Measurements from ENCODE around the gene CNNM4.

Gene CNNM4

DNA sequence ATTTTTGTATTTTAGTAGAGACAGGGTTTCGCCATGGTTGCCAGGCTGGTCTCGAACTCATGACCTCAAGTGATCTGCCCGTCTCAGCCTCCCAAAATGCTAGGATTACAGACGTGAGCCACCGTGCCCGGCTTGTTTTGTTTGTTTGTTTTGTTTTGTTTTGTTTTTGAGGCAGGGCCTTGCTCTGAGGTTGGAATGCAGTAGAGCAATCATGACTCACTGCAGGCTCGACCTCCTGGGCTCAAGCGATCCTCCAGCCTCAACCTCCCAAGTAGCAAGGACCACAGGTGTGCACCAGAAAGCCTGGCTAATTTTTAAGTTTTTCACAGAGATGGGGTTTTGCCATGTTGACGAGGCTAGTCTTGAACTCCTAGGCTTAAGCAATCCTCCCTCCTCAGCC, 8.9 kb upstream of the CNNM4 start:
- no peaks in the 10 kb centered on the region for H3K9me3 Mint-ChIP-seq
- H3K36me3 Mint-ChIP-seq, result no peaks in the 10 kb centered on the region
- H3K27ac Mint-ChIP-seq, result no peak overlapping the region
- no peak overlapping the region for H3K4me3 Mint-ChIP-seq
- H3K27me3 Mint-ChIP-seq, result no peaks in the 10 kb centered on the region
- no peaks in the 10 kb centered on the region for H3K4me1 Mint-ChIP-seq

DNA sequence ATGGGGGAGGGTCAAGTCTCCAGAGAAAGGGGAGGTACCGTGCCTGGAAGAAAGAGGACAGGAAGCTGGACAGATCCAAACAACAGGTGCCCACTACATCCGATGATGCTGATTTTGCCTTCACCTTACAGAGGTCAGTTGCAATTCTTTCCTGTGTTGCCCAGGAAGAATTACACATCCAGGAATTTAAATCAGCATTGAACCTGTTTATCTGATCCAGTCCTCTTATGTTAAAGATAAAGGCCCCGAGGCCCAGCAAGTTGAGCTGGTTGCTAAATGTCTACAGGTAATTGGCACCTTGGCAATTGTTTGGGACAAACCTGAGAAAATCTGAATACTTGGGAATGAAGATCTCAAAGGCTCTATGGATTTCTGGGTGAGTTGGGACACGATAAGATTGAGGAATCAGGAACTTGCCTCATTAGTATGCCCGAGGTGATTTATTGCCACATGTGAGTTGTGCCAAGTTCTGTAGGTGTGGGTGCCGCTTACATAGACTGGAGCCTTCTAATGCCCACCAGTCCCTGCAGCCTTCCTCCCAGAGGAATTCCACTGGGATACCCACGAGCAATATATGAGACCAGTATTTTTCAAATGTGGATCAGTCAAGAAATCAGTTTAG, 6.9 kb upstream of the CNNM4 start:
- Mint-ChIP-seq H3K4me1 (peaks cover under 1% of the 10 kb centered on the region), H3K4me3 (no peak overlapping the region), H3K36me3 (no peaks in the 10 kb centered on the region), H3K27ac (no peak overlapping the region), H3K27me3 (no peaks in the 10 kb centered on the region), H3K9me3 (no peaks in the 10 kb centered on the region)

DNA sequence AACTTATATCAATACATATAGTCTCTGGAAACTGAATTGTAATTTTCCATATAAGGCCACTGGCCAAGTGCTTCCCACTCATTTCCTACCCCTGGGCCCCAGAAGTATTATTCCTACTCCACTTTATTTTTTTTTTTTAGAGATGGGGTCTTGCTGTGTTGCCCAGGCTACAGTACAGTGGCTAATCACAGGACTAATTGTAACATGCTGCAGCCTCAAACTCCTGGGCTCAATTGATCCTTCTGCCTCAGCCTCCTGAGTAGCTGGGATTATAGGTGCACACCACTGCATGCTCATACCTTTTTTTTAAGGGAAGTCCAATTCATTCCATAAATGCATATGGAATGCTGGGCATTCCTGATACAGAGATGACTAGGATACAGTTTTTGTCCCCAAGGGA, 6.4 kb upstream of the CNNM4 start:
- no peaks in the 10 kb centered on the region for H3K27me3 Mint-ChIP-seq
- H3K36me3 Mint-ChIP-seq, result no peaks in the 10 kb centered on the region
- H3K9me3 Mint-ChIP-seq, result no peaks in the 10 kb centered on the region
- H3K27ac Mint-ChIP-seq, result peak overlapping the region; percentile 8
- H3K4me3 Mint-ChIP-seq, result no peak overlapping the region
- peaks cover 5% of the 10 kb centered on the region for H3K4me1 Mint-ChIP-seq

DNA sequence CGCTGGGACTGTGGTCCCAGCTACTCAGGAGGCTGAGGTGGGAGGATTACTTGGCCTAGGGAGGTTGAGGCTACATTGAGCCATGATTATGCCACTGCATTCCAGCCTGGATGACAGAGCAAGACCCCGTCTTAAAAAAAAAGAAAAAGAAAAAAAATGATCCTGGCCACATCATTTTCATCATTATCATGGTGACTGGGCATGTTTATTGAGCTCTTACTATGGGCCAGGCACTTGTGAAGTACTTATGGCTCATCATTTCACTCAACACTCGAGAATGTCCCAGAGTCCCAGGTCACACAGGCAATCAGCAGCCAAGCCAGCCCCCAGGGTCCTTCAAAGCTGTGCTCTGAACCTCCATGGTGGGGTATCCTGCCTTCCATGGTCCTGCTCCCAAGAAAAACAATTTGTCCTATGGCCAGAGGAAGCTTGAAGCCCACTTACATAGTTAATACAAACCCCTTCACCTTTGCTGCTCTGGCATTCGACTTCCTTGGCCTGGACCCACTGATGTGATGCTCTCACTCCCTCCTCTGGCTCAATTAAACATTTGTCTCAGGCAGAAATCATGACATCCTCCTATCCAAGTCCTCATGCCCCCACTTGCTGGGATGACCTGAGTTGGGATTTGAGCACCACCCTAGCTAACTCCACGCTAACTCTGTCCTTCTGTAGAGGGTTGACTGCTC, 3.8 kb upstream of the CNNM4 start:
- H3K9me3 Mint-ChIP-seq, result no peaks in the 10 kb centered on the region
- H3K27ac Mint-ChIP-seq, result peak overlapping the region; percentile 76
- H3K4me1 Mint-ChIP-seq, result peaks cover 26% of the 10 kb centered on the region

DNA sequence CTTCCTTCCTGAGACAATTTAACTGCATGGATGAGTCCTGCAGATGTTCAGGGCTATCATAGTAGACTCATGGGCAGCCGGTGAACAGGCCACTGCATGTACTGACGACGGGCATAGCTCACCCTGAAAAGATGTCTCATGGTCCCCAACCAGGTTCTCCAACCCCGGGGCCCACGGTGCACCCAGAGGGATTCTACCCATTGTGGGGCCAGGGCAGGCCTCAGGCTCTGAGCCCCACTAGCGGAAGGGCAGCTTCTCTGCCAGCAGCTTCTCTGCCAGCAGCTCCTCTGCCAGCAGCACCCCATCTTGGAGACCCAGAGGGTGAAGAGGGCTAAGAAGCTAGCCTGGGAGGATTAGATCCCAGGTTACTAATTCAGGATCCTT, 3.2 kb upstream of the CNNM4 start:
- no peaks in the 10 kb centered on the region for H3K36me3 Mint-ChIP-seq

More for the DNA sequence above, 3.8 kb upstream of the CNNM4 start:
- Mint-ChIP-seq H3K27me3 (no peaks in the 10 kb centered on the region), H3K4me3 (no peak overlapping the region), H3K36me3 (no peaks in the 10 kb centered on the region)

DNA sequence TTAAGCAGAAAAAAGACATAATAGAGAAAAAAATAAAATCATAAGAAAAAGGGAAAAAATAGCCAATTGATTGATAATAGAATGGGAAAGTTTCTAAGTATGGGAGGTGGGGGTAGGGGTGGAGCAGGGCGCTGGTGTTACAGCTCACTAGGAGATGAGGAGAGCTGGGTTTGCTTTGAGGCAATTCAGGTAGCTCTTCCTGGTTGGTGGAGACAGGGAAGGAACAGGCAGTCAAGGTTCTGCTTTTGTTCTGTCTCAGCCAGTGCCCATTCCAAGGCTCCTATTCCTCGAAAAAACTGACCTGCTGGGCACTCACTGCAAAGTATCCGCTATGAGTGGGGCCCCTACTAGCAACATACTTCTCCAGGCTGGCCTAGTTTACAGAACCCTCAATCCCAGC, 1.7 kb upstream of the CNNM4 start:
- peak overlapping the region; percentile 23 for H3K4me3 Mint-ChIP-seq
- H3K27me3 Mint-ChIP-seq, result no peaks in the 10 kb centered on the region
- no peak overlapping the region for H3K27ac Mint-ChIP-seq
- H3K36me3 Mint-ChIP-seq, result no peaks in the 10 kb centered on the region
- no peaks in the 10 kb centered on the region for H3K9me3 Mint-ChIP-seq
- H3K4me1 Mint-ChIP-seq, result peaks cover 46% of the 10 kb centered on the region

More for the DNA sequence above, 3.2 kb upstream of the CNNM4 start:
- H3K4me3 Mint-ChIP-seq, result no peak overlapping the region
- no peak overlapping the region for H3K27ac Mint-ChIP-seq
- no peaks in the 10 kb centered on the region for H3K9me3 Mint-ChIP-seq
- peaks cover 32% of the 10 kb centered on the region for H3K4me1 Mint-ChIP-seq
- no peaks in the 10 kb centered on the region for H3K27me3 Mint-ChIP-seq

DNA sequence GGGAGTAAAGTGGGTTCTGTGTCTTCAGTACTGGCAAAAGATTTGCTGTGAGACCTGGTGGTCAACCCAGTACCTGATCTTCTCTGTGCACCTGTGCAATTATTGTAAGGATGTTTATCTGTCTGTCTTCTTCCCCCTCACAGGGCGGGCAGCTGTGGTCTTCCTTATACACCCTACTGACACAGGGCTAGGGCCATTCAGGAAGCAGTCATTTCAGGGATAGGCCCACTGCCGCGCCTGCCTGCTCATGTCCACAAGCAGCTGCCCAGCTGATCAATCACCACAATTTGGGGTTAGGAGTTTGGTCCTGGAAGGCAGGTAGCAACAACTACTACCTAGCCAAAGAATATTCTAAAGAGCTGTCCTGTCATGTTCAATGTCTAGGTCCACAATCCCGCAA, 1.2 kb upstream of the CNNM4 start:
- Mint-ChIP-seq H3K27me3 (no peaks in the 10 kb centered on the region), H3K4me1 (peaks cover 52% of the 10 kb centered on the region)

DNA sequence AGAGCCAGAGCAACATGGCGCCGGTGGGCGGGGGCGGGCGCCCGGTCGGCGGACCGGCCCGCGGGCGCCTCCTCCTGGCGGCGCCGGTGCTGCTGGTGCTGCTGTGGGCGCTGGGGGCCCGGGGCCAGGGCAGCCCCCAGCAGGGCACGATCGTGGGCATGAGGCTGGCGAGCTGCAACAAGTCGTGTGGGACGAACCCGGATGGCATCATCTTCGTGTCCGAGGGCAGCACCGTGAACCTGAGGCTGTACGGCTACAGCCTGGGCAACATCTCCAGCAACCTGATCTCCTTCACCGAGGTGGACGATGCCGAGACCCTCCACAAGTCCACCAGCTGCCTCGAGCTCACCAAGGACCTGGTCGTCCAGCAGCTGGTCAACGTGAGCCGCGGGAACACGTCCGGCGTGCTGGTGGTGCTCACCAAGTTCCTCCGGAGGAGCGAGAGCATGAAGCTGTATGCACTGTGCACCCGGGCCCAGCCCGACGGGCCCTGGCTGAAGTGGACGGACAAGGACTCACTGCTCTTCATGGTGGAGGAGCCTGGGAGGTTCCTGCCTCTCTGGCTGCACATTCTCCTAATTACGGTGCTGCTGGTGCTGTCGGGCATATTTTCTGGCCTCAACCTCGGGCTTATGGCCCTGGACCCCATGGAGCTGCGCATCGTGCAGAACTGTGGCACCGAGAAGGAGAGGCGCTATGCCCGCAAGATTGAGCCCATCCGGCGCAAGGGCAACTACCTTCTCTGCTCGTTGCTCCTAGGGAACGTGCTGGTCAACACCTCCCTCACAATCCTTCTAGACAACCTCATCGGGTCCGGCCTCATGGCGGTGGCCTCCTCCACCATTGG, 507 bp downstream of the CNNM4 start:
- Mint-ChIP-seq H3K27ac (peak overlapping the region; percentile 87), H3K9me3 (no peaks in the 10 kb centered on the region), H3K4me3 (peak overlapping the region; percentile 90), H3K36me3 (no peaks in the 10 kb centered on the region), H3K4me1 (peaks cover 55% of the 10 kb centered on the region), H3K27me3 (no peaks in the 10 kb centered on the region)

More for the DNA sequence above, 1.2 kb upstream of the CNNM4 start:
- Mint-ChIP-seq H3K4me3 (peak overlapping the region; percentile 90), H3K36me3 (no peaks in the 10 kb centered on the region), H3K27ac (peak overlapping the region; percentile 90), H3K9me3 (no peaks in the 10 kb centered on the region)

DNA sequence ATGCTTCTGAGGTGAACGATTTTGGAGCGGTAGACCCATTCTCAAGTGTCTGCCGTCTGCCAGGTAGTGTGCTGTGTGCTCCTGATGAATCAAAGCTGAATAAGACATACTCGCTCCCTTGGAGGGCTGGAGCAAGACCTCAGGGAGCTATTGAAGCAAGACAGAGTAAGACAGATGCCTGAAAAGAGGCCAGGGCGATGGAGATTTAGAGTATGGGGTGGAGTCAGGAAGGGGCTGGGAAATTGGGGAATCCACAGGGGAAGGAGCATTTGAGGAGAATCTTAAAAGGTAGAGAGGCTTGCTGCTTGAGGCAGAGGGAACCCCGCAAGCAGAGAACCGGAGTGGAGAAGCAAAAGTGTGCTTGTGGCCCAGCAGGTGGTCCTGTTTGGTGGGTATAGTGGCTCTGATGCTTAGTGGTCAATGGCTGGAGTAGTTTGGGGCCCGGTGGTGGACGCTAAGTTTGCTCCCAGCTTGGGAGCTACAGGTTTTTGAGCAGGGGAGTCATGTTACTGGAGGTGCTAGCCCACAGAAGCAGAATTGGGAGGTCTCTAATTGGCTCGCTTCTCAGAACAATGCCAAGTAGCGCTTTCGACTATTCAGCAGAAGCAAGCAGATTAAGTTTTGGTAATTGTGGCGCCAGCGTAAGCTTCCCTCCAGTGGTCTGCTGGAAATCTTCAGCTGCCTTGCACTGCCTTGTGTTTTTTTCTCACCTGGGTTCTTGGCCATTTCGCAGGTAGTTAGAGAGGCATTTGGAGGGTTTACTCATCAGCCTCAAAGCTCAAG, 2.0 kb downstream of the CNNM4 start:
- H3K4me3 Mint-ChIP-seq, result peak overlapping the region; percentile 90
- peaks cover 3% of the 10 kb centered on the region for H3K36me3 Mint-ChIP-seq
- peaks cover 68% of the 10 kb centered on the region for H3K4me1 Mint-ChIP-seq
- no peaks in the 10 kb centered on the region for H3K9me3 Mint-ChIP-seq
- no peaks in the 10 kb centered on the region for H3K27me3 Mint-ChIP-seq
- H3K27ac Mint-ChIP-seq, result peak overlapping the region; percentile 15

DNA sequence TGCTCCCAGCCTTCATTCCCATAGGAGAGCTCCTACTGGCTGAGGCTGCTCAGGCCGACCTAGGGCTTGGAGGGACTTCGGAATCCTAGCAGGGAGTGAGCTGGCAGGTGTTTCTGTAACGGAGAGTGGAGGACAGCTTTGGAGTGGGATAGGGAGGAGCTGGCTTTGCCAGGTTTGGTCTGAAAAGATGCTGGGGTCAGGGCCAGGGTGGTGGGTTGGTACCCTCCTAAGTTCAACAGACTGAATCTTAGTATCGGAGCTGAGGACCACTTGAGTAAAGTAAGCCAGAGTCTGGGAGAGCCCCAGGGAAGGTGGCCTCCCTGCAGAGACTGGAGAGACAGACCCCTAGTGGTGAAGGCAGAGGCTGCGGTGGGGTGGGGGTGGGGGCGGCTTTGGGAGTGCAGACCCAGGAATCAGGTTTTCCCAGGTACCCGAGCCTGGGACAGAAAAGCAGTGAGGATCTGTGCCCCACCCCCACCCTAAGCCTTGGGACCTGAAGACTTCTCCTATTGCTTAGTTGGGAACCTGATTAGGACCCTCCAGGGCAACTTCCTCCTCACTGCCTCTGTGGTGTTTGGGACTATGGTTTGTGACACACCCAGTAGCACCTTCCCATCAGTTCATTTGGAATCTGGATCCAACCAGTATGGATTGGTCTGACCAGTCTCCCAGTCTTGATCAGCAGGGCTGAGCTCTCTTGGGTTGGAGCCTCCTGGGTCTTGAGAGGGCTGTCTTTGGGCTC, 3.0 kb downstream of the CNNM4 start:
- Mint-ChIP-seq H3K4me3 (peak overlapping the region; percentile 90), H3K27me3 (no peaks in the 10 kb centered on the region), H3K4me1 (peaks cover 68% of the 10 kb centered on the region), H3K36me3 (peaks cover 3% of the 10 kb centered on the region), H3K9me3 (no peaks in the 10 kb centered on the region), H3K27ac (no peak overlapping the region)

DNA sequence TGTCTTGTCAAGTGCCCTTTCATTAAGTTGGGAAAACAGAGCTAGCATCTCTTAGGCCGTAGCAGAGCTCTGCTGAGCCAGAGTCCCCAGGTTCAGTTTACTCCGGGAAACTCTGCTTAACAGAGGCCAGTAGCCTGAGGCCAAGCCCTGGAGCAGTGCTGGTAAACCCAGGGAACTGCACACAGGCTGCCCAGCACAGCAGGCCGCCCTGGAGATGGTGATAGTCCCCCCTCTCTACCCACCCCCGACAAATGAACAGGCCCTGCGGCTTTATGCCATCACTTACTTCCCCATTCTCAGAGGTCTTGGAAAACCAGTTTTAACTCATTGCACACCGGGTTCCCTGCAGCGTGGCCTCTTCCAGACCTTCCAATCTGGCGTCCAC, 3.5 kb downstream of the CNNM4 start:
- peaks cover 3% of the 10 kb centered on the region for H3K36me3 Mint-ChIP-seq
- no peaks in the 10 kb centered on the region for H3K27me3 Mint-ChIP-seq
- peaks cover 64% of the 10 kb centered on the region for H3K4me1 Mint-ChIP-seq
- H3K27ac Mint-ChIP-seq, result no peak overlapping the region
- H3K9me3 Mint-ChIP-seq, result no peaks in the 10 kb centered on the region
- H3K4me3 Mint-ChIP-seq, result peak overlapping the region; percentile 76

DNA sequence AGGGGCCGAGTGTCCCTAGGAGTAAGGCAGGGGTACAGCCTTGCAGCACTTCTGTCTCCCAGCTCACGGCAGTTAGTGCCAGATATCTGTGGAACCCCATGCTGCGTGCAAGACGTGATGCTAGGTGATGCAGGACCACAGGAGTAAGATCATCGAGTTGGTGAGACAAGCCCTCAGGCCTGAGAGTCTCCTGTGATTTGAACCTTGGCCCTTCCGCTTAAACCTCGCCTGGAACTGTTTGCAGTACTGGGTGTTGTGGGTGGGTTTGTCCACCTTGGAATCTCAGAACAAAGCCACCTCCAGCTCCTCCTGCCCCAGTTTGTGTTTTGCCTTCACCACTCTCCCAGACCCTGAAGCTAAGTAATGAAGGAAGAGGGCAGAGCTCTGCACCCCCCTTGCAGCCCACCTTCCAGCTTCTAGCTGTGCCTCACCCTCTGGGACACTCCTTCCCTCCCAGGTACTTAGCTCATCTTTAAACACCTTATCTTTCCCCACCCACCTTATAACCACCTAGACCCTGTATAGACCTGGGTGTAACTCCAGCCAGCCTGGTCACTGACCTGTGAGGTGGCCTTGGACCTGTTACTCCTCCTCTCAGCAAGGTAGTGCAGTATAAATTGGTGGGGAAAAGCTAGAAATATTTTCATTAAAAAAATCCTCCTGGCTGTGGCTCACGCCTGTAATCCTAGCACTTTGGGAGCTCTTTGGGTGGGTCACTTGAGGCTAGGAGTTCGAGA, 6.6 kb downstream of the CNNM4 start:
- Mint-ChIP-seq H3K4me3 (no peak overlapping the region), H3K9me3 (no peaks in the 10 kb centered on the region), H3K27me3 (no peaks in the 10 kb centered on the region), H3K27ac (no peak overlapping the region), H3K4me1 (peaks cover 42% of the 10 kb centered on the region), H3K36me3 (peaks cover 3% of the 10 kb centered on the region)

DNA sequence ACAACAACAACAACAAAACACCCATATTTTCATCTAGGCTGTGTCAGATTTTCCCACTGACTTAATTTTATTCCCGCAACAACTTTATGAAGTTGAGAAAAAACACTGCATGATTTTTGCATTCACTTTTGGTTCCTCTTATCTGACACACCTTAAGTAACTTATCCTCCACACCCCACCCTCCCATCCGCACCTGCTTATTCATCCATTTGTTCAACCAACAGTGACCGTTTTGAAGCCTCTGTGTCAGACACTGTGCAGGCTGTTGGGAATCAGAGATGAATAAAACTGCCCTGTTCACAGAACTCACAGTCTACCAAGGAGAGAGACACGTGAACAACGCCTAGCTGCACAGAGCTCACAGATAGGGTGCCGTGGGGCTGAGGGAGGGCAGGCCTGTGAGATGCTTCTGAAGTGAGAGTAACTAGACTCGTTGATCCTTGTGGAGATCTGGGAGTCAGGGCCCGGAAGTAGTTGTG, 7.4 kb downstream of the CNNM4 start:
- no peaks in the 10 kb centered on the region for H3K27me3 Mint-ChIP-seq
- no peak overlapping the region for H3K4me3 Mint-ChIP-seq
- no peak overlapping the region for H3K27ac Mint-ChIP-seq
- H3K4me1 Mint-ChIP-seq, result peaks cover 42% of the 10 kb centered on the region
- H3K9me3 Mint-ChIP-seq, result no peaks in the 10 kb centered on the region
- peaks cover 5% of the 10 kb centered on the region for H3K36me3 Mint-ChIP-seq

DNA sequence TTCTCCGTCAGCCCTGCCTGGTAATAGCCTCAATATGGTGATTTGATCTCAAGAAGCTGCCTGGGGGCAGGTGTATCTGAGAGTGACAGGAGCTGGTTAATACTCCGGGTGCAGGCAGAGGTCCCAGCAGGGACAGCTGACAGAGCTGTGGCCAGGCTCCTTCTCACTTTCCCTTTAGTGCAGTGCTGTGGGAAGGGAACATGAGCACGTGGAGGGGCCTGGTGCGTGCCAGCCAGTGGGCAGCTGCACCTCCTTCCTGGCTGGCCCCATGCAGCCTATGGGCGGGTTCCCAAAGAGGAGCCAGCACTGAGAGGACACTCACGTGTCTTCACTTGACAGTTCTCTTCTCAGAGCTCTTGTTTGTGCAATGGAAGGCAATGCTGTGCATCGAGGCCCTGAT, 9.1 kb downstream of the CNNM4 start:
- Mint-ChIP-seq H3K4me1 (peaks cover 32% of the 10 kb centered on the region), H3K36me3 (peaks cover 5% of the 10 kb centered on the region), H3K27me3 (no peaks in the 10 kb centered on the region), H3K4me3 (no peak overlapping the region), H3K9me3 (no peaks in the 10 kb centered on the region), H3K27ac (no peak overlapping the region)
